Spleen (tissue), 11 donors: ENCODE measurements around the gene ITPR1. TPM values are rescaled to one million over a fixed set of nuclear protein-coding genes. Genes with fewer than 3 reads are reported as not detected.
A peak's percentile ranks its signal among the peaks of the same experiment; 100 is the strongest.

Experiments
- DNase-seq: peaks from one replicate; pipeline ENCODE4 v3.0.0-alpha.2; 2020
- H3K27ac ChIP-seq, 8 donors: fragments of 200-600 bp; sonication (generic) in 7 of 8; 1 replicate in 4 of 8; 2 replicates in 4 of 8; pipeline versions ENCODE4 v1.5.0 to v1.8.0; 2016 to 2021; ENCODE audit warnings: inconsistent platforms in 4 of 8, mild to moderate bottlenecking in 4 of 8, moderate library complexity in 1 of 8
- H3K27me3 ChIP-seq, 7 donors: fragments of 200-600 bp; sonication (generic) in 6 of 7; replicated peaks in 1 of 7; 1 replicate in 4 of 7; 2 replicates in 3 of 7; pipeline versions ENCODE4 v1.5.0 to v1.8.0; 2016 to 2021; ENCODE audit warnings: inconsistent platforms in 3 of 7, mild to moderate bottlenecking in 1 of 7
- H3K36me3 ChIP-seq, 6 donors: fragments of 200-600 bp; sonication (generic) in 5 of 6; 1 replicate in 4 of 6; 2 replicates in 2 of 6; pipeline versions ENCODE4 v1.5.0 to v1.8.0; 2016 to 2021; ENCODE audit warnings: inconsistent platforms in 2 of 6
- H3K4me1 ChIP-seq, 6 donors: fragments of 200-600 bp; sonication (generic) in 5 of 6; 1 replicate in 3 of 6; 2 replicates in 3 of 6; pipeline versions ENCODE4 v1.5.0 to v1.8.0; 2016 to 2021; ENCODE audit warnings: inconsistent platforms in 3 of 6
- H3K4me3 ChIP-seq, 8 donors: fragments of 200-600 bp; sonication (generic) in 7 of 8; 1 replicate in 4 of 8; 2 replicates in 4 of 8; pipeline versions ENCODE4 v1.5.0 to v1.8.0; 2016 to 2021; ENCODE audit warnings: inconsistent platforms in 4 of 8, mild to moderate bottlenecking in 4 of 8, moderate library complexity in 2 of 8
- H3K9me3 ChIP-seq, 8 donors: fragments of 200-600 bp; sonication (generic) in 7 of 8; 1 replicate in 4 of 8; 2 replicates in 4 of 8; pipeline versions ENCODE4 v1.5.0 to v1.8.0; 2016 to 2021; ENCODE audit warnings: inconsistent platforms in 4 of 8
- POLR2A ChIP-seq, 3 donors: fragments of 450-650 bp; IDR thresholded peaks; one replicate each; pipeline ENCODE4 v1.5.1; 2017; ENCODE audit warnings: antibody characterized with exemption in 3 of 3, mild to moderate bottlenecking in 1 of 3
- POLR2AphosphoS5 ChIP-seq, 3 donors: sonication (generic); formaldehyde crosslinking; IDR thresholded peaks; one replicate each; pipeline ENCODE4 v1.5.1; 2017; ENCODE audit warnings: antibody characterized with exemption in 3 of 3
- WGBS, 5 donors: extraction: QIAGEN DNeasy Blood & Tissue Kit in 3 of 5; methylation state at CpG; one replicate each; pipeline versions ENCODE4 v1.1.5 to v1.1.7; 2013 to 2018; 5-methylcytosine and 5-hydroxymethylcytosine counted together
- intact Hi-C: fragments of 100-400 bp; cut with DNase I; formaldehyde crosslinking; loops from one replicate; pipeline ENCODE4 v1.15.0; 2023; ENCODE audit warnings: low total_unique reads
- polyA plus RNA-seq, 3 donors: library from polyadenylated mRNA; stranded (reverse); fragments of 200-250 nt; gene quantifications; one replicate each; pipeline ENCODE4 v1.2.1, GENCODE V29; 2013
- total RNA-seq, 7 donors: library from RNA; depleted of rRNA in 3 of 7; stranded (reverse); fragments of >200 nt in 3 of 7; fragmentation: NEBNext Ultra II Directional in 4 of 7; extraction: Animal tissue kit (Norgen Biotek cat#: 25700) in 4 of 7; gene quantifications; one replicate each; pipeline versions ENCODE4 v1.1.0 to v1.2.1, GENCODE V29; 2016 to 2021
- TF ChIP-seq, protein P1 (sequence below), 11 experiments: fragments of 200-600 bp in 7 of 11; fragments of 450-650 bp in 4 of 11; sonication (generic) in 4 of 11; IDR thresholded peaks in 8 of 11; conservative IDR thresholded peaks in 3 of 11; 1 replicate in 7 of 11; 2 replicates in 4 of 11; pipeline versions ENCODE4 v1.4.0 to v1.8.0; 2016 to 2021; ENCODE audit warnings: antibody characterized with exemption in 11 of 11, inconsistent platforms in 4 of 11, mild to moderate bottlenecking in 1 of 11
- donor health status: healthy with polysubstance abuse.
- donor health status: DM: no; HTN: no; CAD: no; lungs with moderate emphysema.
- donor health status: DM: no; HTN: no; CAD: no.
- donor health status: Bipolar disorder and iron deficiency.
- donor health status: healthy.
- donor health status: DM: no; HTN: no; CAD: no.
- donor health status: DM: yes; HTN: yes; CAD: no.

The ITPR1 gene
- total and polyA plus RNA-seq, 10 donors = 17.5 to 194 (median 129) TPM

DNA sequence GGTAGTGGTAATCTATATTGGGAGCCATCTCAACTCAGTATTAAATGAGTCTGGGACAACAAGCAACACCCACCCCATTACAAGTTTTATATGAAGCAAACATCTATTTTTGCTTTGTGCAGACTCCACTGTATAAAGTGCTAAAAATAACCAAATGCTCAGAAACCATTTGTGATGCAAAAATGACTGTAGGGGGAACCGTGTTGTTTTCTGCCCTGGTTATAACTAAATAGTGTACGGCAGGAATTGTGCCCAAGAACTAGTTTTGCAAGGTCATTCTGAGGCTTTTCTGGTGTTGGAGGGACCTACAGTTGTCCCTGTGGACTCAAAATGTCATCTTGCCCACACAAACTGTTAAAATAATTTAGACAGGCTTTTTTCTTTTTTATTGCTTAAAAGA, 88.3 kb downstream of the ITPR1 start:
- WGBS, 5 donors = 10 to 29% (median 18%) methylated on average over 2 of the region's 2 CpGs
- intact Hi-C loops = no loop called here
- Histone ChIP-seq H3K4me1 (peaks cover 9 to 79% (median 48%) of the 10 kb centered on the region in 6 donors), H3K27me3 (no peaks in the 10 kb centered on the region), H3K9me3 (no peaks in the 10 kb centered on the region), H3K4me3 (no peak overlapping the region), H3K36me3 (no peaks in the 10 kb centered on the region), H3K27ac (peak overlapping the region in 7 of 8 donors; percentile 6 to 75 (median 35))
- TF ChIP-seq POLR2A (IDR thresholded peaks at IDR 0.05) (no peak), POLR2AphosphoS5 (IDR thresholded peaks at IDR 0.05) (no peak)
- TF ChIP-seq, protein P1, sequence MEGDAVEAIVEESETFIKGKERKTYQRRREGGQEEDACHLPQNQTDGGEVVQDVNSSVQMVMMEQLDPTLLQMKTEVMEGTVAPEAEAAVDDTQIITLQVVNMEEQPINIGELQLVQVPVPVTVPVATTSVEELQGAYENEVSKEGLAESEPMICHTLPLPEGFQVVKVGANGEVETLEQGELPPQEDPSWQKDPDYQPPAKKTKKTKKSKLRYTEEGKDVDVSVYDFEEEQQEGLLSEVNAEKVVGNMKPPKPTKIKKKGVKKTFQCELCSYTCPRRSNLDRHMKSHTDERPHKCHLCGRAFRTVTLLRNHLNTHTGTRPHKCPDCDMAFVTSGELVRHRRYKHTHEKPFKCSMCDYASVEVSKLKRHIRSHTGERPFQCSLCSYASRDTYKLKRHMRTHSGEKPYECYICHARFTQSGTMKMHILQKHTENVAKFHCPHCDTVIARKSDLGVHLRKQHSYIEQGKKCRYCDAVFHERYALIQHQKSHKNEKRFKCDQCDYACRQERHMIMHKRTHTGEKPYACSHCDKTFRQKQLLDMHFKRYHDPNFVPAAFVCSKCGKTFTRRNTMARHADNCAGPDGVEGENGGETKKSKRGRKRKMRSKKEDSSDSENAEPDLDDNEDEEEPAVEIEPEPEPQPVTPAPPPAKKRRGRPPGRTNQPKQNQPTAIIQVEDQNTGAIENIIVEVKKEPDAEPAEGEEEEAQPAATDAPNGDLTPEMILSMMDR (IDR thresholded peaks at IDR 0.05 in 8 of 11, conservative IDR thresholded peaks at IDR 0.05 in 3 of 11) = no peak
- no peak for DNase-seq

DNA sequence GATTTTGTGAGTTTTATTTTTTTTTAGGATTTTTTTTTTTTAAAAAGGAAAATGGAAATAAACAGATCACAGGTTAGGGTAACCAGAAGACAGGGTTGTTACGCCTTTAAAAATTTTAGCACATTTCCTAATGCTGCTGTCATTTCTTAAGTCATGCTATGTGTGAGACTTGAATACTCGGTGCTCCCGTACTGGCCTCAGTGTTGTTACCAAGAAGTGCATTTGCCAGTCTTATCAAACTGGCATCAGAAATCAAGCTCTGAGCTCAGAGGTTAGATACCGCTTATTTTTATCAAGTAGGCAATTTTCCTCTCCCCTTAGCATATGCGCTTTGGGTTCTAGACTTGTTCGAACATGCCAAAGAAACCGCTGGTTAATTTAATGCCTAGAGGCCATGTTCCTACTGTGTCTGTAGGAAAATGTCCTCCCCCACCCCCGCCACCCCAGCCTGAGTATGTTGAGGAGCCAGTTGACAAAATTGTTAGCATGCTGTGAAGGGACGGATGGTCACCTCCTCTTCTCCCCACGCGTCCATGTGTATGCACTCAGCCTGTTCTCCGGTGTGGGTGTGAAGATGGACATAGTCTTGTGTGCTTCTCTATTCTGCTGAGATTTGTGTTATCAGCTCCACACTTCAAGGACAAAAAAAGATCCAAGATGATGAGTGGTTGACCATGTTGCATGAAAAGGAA, 88.9 kb downstream of the ITPR1 start:
- Histone ChIP-seq H3K36me3 (no peaks in the 10 kb centered on the region), H3K27ac (peak overlapping the region in 5 of 8 donors; percentile 56 to 75 (median 63)), H3K9me3 (no peaks in the 10 kb centered on the region), H3K27me3 (no peaks in the 10 kb centered on the region), H3K4me3 (no peak overlapping the region), H3K4me1 (peaks cover 14 to 85% (median 54%) of the 10 kb centered on the region in 6 donors)
- no peak for DNase-seq
- WGBS, 5 donors = 71 to 90% (median 81%) methylated on average over 12 of the region's 12 CpGs
- no peak for TF ChIP-seq POLR2AphosphoS5 (IDR thresholded peaks at IDR 0.05)
- TF ChIP-seq POLR2A (IDR thresholded peaks at IDR 0.05) = no peak
- TF ChIP-seq, protein P1 (IDR thresholded peaks at IDR 0.05 in 8 of 11, conservative IDR thresholded peaks at IDR 0.05 in 3 of 11) = no peak
- intact Hi-C loops = no loop called here

DNA sequence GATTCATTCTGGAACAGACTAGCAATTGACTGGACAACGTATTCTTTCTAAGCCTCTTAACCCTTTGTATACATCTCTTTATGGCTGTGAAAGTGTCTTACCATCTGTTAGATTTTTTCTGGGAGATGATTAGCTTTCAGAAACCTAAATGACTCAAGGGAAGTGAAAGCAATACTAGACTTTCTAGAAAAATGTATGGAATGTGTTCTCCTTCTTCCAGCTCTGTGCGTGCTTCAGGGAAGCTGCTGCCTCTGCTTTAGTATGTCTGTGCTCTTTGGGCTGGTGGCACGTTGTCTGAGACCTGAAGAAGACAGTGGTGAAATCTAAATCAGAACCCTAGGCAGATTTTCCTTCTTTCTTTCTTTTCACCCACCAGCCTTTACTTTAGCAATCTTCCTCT, 89.5 kb downstream of the ITPR1 start:
- Histone ChIP-seq H3K27me3 (no peaks in the 10 kb centered on the region), H3K27ac (peak overlapping the region in 7 of 8 donors; percentile 51 to 75 (median 60)), H3K9me3 (no peaks in the 10 kb centered on the region), H3K36me3 (no peaks in the 10 kb centered on the region), H3K4me3 (no peak overlapping the region), H3K4me1 (peaks cover 16 to 87% (median 59%) of the 10 kb centered on the region in 6 donors)
- DNase-seq = no peak
- intact Hi-C loops = no loop called here
- WGBS, 5 donors = 52 to 76% (median 61%) methylated on average over 3 of the region's 3 CpGs
- TF ChIP-seq POLR2AphosphoS5 (IDR thresholded peaks at IDR 0.05) = no peak
- TF ChIP-seq, protein P1 (IDR thresholded peaks at IDR 0.05 in 8 of 11, conservative IDR thresholded peaks at IDR 0.05 in 3 of 11) = no peak
- no peak for TF ChIP-seq POLR2A (IDR thresholded peaks at IDR 0.05)

DNA sequence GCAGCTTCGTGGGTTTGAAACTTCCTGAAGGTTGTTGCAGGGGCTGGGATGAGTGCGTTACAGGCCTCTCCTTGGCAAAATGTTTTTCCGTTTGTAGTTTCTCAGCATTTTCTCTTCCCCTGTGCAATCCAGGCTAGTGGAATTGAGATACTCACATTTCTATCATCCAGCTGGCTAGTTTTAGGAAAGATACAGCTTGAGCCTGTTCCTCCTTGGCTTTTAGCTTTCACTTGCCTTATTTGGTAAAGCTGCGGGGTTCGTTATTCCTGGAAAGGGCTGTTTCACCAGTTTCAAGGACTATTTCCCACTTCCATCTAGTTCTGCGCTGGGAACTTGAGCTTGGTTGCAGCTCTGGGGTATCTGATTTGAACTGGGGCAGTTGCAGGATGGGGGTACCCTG, 90.3 kb downstream of the ITPR1 start:
- no peak for DNase-seq
- peak overlapping the region in 7 of 8 donors; percentile 51 to 75 (median 60) for H3K27ac ChIP-seq
- H3K27me3 ChIP-seq = no peaks in the 10 kb centered on the region
- H3K4me1 ChIP-seq = peaks cover 16 to 89% (median 67%) of the 10 kb centered on the region in 6 donors
- TF ChIP-seq, protein P1 (IDR thresholded peaks at IDR 0.05 in 8 of 11, conservative IDR thresholded peaks at IDR 0.05 in 3 of 11) = no peak
- TF ChIP-seq POLR2A (IDR thresholded peaks at IDR 0.05) = no peak
- peak in 1 of 3 donors; percentile 26 for TF ChIP-seq POLR2AphosphoS5 (IDR thresholded peaks at IDR 0.05)
- H3K36me3 ChIP-seq = no peaks in the 10 kb centered on the region
- no peak overlapping the region for H3K4me3 ChIP-seq
- no peaks in the 10 kb centered on the region for H3K9me3 ChIP-seq
- 39 to 62% (median 48%) methylated on average over 6 of the region's 6 CpGs for WGBS, 5 donors
- intact Hi-C loops = no loop called here
